HepG2 (cell line): Measurements from ENCODE around the gene MEGF6. TPM values are rescaled to one million over a fixed set of nuclear protein-coding genes. Genes with fewer than 3 reads are reported as not detected.

ENCODE experiments used
- ATF7-NPFF ChIP-seq: sonication (generic); formaldehyde crosslinking; IDR thresholded peaks from 2 replicates; pipeline ENCODE4 v1.8.1; 2023; ENCODE audit warnings: mild to moderate bottlenecking, low read depth, missing genetic modification reagents, moderate library complexity
- HDAC1 ChIP-seq: sonication (generic); formaldehyde crosslinking; IDR thresholded peaks from 2 replicates; pipeline ENCODE4 v1.5.1; 2020; ENCODE audit warnings: mild to moderate bottlenecking, missing genetic modification reagents
- HOXA3 ChIP-seq: sonication (generic); formaldehyde crosslinking; IDR thresholded peaks from 2 replicates; pipeline ENCODE4 v1.5.0; 2020; ENCODE audit warnings: missing genetic modification reagents
- PHF8 ChIP-seq: sonication (generic); formaldehyde crosslinking; IDR thresholded peaks from 2 replicates; pipeline ENCODE4 v1.5.0; 2020; ENCODE audit warnings: missing genetic modification reagents
- REL ChIP-seq: sonication (generic); formaldehyde crosslinking; conservative IDR thresholded peaks from 2 replicates; pipeline ENCODE4 v1.8.0; 2022; ENCODE audit warnings: mild to moderate bottlenecking, missing genetic modification reagents, moderate library complexity
- SP5 ChIP-seq: IDR thresholded peaks from 2 replicates; pipeline ENCODE4 v1.6.1; 2016; ENCODE audit warnings: low read depth, borderline replicate concordance
- SRSF4 ChIP-seq: fragments of 200-400 bp; formaldehyde crosslinking; IDR thresholded peaks from one replicate; pipeline ENCODE4 v1.6.1; 2018; ENCODE audit warnings: mild to moderate bottlenecking, low read depth, low read length, moderate library complexity; ENCODE audit not compliant: poor library complexity, severe bottlenecking
- STAT5B ChIP-seq: sonication (generic); formaldehyde crosslinking; IDR thresholded peaks from 2 replicates; pipeline ENCODE4 v1.4.0; 2020; ENCODE audit warnings: missing genetic modification reagents
- ZNF326 ChIP-seq: sonication (generic); formaldehyde crosslinking; IDR thresholded peaks from 2 replicates; pipeline ENCODE4 v1.4.0; 2020; ENCODE audit warnings: missing genetic modification reagents, borderline replicate concordance
- ZNF75D ChIP-seq: sonication (generic); formaldehyde crosslinking; IDR thresholded peaks from 2 replicates; pipeline ENCODE4 v1.8.1; 2023; ENCODE audit warnings: missing genetic modification reagents, mild to moderate bottlenecking, borderline replicate concordance
- ZNF772 ChIP-seq: sonication (generic); formaldehyde crosslinking; IDR thresholded peaks from 2 replicates; pipeline ENCODE4 v1.5.0; 2020; ENCODE audit warnings: mild to moderate bottlenecking, missing genetic modification reagents
- polyA plus RNA-seq, 8 experiments: library from polyadenylated mRNA; depleted of rRNA in 3 of 8; stranded (reverse) in 7 of 8; unstranded in 1 of 8; fragments of >200 nt; fragmentation: Illumina TruSeq in 4 of 8; extraction: Trizol in 4 of 8; gene quantifications; 2 replicates each; pipeline versions ENCODE4 v1.2.1 to v1.2.3, GENCODE V29; 2011 to 2016; ENCODE audit warnings: low read depth in 4 of 8, missing spikeins in 1 of 8, mixed read lengths in 1 of 8; ENCODE audit not compliant: insufficient read depth in 1 of 8
- total RNA-seq, 5 experiments: library from RNA; depleted of rRNA; stranded (reverse); fragments of >200 nt; fragmentation: Illumina TruSeq; extraction: Trizol; gene quantifications; 2 replicates each; pipeline ENCODE4 v1.2.3, GENCODE V29; 2016; ENCODE audit warnings: low read depth in 1 of 5
- TF ChIP-seq, protein P1 (sequence below): sonication (generic); formaldehyde crosslinking; IDR thresholded peaks from 2 replicates; pipeline ENCODE4 v1.4.0; 2020; ENCODE audit warnings: missing genetic modification reagents, borderline replicate concordance
- TF ChIP-seq, protein P2 (sequence below): sonication (generic); formaldehyde crosslinking; IDR thresholded peaks from 2 replicates; pipeline ENCODE4 v1.9.0; 2021; ENCODE audit warnings: missing genetic modification reagents, mild to moderate bottlenecking, borderline replicate concordance
- TF ChIP-seq, protein P3 (sequence below): sonication (generic); formaldehyde crosslinking; IDR thresholded peaks from 2 replicates; pipeline ENCODE4 v1.4.0; 2020; ENCODE audit warnings: mild to moderate bottlenecking, missing genetic modification reagents
- TF ChIP-seq, protein P4 (sequence below): sonication (generic); formaldehyde crosslinking; IDR thresholded peaks from 2 replicates; pipeline ENCODE4 v1.8.1; 2023; ENCODE audit warnings: mild to moderate bottlenecking, missing genetic modification reagents
- TF ChIP-seq, protein P5 (sequence below), 2 experiments: sonication (generic) in 1 of 2; formaldehyde crosslinking in 1 of 2; IDR thresholded peaks; 2 replicates each; pipeline versions ENCODE4 v1.5.1 to v1.6.1; 2011 to 2020; ENCODE audit warnings: borderline replicate concordance in 1 of 2, low read depth in 1 of 2, low read length in 1 of 2, mild to moderate bottlenecking in 1 of 2, missing genetic modification reagents in 1 of 2, moderate library complexity in 1 of 2
- TF ChIP-seq, protein P6 (sequence below): sonication (generic); formaldehyde crosslinking; IDR thresholded peaks from 2 replicates; pipeline ENCODE4 v1.5.0; 2020; ENCODE audit warnings: missing genetic modification reagents

MEGF6 gene
- total and polyA plus RNA-seq, 2 of the 13 experiments (the other 11 are each of a cell fraction or from before 2014, with no cell fraction given): 1.9 TPM

DNA sequence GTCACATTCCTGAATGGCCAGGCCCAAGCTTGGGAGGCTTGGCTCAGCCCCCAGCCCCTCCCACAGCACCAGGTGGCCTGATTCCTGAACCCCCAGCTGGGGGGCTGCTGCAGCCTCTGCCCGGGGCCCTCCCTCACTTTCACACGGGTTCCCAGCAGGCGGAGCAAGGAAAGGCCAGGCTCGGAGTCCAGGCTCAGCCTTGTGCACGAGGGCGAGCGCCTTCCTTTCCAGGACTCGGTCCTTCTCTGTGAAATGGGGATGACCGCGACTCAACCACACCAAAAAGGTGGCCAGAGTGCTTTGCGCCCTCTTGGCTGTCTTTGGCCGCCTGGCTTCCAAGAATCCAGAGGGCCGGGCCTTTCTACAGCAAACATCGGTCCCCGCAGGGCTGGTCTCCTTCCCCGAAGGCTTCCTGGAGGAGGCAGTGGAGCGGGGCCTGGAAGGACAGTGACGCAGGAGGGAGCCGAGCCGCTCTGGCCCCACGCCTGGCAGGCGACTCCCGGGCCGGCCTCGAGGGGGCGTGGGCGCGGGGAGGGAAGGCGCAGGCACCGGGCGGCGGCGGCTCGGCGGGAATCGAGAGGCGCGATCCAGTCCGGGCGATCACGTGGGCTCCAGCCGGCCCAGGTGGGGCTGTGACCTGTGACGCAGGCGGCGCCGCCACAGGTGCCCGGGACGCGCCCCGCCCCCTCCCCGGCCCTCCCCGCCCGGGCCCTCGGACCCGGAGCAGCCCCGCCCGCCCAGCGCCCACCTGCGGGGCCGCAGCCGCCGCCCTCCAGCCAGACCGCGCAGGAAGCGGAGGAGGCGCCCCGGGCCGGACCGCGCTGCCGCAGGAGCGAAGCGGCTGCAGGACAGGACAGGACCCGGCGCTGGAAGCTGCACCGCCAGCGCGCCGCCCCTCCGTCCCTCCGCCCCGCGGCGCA, 157.2 kb downstream of the MEGF6 start, which contains the start of gene ARHGEF16 (continued):
- TF ChIP-seq, protein P1, sequence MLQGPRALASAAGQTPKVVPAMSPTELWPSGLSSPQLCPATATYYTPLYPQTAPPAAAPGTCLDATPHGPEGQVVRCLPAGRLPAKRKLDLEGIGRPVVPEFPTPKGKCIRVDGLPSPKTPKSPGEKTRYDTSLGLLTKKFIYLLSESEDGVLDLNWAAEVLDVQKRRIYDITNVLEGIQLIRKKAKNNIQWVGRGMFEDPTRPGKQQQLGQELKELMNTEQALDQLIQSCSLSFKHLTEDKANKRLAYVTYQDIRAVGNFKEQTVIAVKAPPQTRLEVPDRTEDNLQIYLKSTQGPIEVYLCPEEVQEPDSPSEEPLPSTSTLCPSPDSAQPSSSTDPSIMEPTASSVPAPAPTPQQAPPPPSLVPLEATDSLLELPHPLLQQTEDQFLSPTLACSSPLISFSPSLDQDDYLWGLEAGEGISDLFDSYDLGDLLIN (CRISPR knock-in tag): peak; percentile 47; the same call in 1 of the 2 replicates
- peak; percentile 29; the same call in 1 of the 2 replicates for TF ChIP-seq ZNF772 (CRISPR knock-in tag)
- TF ChIP-seq REL (CRISPR knock-in tag): no peak
- TF ChIP-seq, protein P2, sequence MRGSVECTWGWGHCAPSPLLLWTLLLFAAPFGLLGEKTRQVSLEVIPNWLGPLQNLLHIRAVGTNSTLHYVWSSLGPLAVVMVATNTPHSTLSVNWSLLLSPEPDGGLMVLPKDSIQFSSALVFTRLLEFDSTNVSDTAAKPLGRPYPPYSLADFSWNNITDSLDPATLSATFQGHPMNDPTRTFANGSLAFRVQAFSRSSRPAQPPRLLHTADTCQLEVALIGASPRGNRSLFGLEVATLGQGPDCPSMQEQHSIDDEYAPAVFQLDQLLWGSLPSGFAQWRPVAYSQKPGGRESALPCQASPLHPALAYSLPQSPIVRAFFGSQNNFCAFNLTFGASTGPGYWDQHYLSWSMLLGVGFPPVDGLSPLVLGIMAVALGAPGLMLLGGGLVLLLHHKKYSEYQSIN: no peak
- TF ChIP-seq, protein P3, sequence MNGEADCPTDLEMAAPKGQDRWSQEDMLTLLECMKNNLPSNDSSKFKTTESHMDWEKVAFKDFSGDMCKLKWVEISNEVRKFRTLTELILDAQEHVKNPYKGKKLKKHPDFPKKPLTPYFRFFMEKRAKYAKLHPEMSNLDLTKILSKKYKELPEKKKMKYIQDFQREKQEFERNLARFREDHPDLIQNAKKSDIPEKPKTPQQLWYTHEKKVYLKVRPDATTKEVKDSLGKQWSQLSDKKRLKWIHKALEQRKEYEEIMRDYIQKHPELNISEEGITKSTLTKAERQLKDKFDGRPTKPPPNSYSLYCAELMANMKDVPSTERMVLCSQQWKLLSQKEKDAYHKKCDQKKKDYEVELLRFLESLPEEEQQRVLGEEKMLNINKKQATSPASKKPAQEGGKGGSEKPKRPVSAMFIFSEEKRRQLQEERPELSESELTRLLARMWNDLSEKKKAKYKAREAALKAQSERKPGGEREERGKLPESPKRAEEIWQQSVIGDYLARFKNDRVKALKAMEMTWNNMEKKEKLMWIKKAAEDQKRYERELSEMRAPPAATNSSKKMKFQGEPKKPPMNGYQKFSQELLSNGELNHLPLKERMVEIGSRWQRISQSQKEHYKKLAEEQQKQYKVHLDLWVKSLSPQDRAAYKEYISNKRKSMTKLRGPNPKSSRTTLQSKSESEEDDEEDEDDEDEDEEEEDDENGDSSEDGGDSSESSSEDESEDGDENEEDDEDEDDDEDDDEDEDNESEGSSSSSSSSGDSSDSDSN (CRISPR knock-in tag): peak; percentile 34
- no peak for TF ChIP-seq SRSF4
- 0 out of 2 replicates have a peak, but pooled peaks have one; percentile 26 for TF ChIP-seq ATF7-NPFF (CRISPR knock-in tag)
- TF ChIP-seq PHF8 (CRISPR knock-in tag): 0 out of 2 replicates have a peak, but pooled peaks have one; percentile 3
- TF ChIP-seq, protein P4, sequence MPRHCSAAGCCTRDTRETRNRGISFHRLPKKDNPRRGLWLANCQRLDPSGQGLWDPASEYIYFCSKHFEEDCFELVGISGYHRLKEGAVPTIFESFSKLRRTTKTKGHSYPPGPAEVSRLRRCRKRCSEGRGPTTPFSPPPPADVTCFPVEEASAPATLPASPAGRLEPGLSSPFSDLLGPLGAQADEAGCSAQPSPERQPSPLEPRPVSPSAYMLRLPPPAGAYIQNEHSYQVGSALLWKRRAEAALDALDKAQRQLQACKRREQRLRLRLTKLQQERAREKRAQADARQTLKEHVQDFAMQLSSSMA (CRISPR knock-in tag): no peak
- TF ChIP-seq STAT5B (CRISPR knock-in tag): no peak
- peak; percentile 31; the same call in 1 of the 2 replicates for TF ChIP-seq SP5
- TF ChIP-seq HOXA3 (CRISPR knock-in tag): peak; percentile 76
- TF ChIP-seq, protein P5, sequence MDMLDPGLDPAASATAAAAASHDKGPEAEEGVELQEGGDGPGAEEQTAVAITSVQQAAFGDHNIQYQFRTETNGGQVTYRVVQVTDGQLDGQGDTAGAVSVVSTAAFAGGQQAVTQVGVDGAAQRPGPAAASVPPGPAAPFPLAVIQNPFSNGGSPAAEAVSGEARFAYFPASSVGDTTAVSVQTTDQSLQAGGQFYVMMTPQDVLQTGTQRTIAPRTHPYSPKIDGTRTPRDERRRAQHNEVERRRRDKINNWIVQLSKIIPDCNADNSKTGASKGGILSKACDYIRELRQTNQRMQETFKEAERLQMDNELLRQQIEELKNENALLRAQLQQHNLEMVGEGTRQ (IDR thresholded peaks at IDR 0.05; ENCODE audit: low read depth, low read length): peak; percentile 51
- TF ChIP-seq, protein P5 (CRISPR knock-in tag; IDR thresholded peaks at IDR 0.05; ENCODE audit: borderline replicate concordance): no peak
- TF ChIP-seq, protein P6, sequence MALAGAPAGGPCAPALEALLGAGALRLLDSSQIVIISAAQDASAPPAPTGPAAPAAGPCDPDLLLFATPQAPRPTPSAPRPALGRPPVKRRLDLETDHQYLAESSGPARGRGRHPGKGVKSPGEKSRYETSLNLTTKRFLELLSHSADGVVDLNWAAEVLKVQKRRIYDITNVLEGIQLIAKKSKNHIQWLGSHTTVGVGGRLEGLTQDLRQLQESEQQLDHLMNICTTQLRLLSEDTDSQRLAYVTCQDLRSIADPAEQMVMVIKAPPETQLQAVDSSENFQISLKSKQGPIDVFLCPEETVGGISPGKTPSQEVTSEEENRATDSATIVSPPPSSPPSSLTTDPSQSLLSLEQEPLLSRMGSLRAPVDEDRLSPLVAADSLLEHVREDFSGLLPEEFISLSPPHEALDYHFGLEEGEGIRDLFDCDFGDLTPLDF: 0 out of 2 replicates have a peak, but pooled peaks have one; percentile 57
- no peak for TF ChIP-seq ZNF326
- TF ChIP-seq ZNF75D (CRISPR knock-in tag): no peak
- TF ChIP-seq HDAC1: 0 out of 2 replicates have a peak, but pooled peaks have one; percentile 16
